Measurements from ENCODE around the gene BABAM1. TPM values are rescaled to one million over a fixed set of nuclear protein-coding genes. Genes with fewer than 3 reads are reported as not detected.

Gene BABAM1
- total RNA-seq, 1 experiment from 2014 or later = 146 TPM

DNA sequence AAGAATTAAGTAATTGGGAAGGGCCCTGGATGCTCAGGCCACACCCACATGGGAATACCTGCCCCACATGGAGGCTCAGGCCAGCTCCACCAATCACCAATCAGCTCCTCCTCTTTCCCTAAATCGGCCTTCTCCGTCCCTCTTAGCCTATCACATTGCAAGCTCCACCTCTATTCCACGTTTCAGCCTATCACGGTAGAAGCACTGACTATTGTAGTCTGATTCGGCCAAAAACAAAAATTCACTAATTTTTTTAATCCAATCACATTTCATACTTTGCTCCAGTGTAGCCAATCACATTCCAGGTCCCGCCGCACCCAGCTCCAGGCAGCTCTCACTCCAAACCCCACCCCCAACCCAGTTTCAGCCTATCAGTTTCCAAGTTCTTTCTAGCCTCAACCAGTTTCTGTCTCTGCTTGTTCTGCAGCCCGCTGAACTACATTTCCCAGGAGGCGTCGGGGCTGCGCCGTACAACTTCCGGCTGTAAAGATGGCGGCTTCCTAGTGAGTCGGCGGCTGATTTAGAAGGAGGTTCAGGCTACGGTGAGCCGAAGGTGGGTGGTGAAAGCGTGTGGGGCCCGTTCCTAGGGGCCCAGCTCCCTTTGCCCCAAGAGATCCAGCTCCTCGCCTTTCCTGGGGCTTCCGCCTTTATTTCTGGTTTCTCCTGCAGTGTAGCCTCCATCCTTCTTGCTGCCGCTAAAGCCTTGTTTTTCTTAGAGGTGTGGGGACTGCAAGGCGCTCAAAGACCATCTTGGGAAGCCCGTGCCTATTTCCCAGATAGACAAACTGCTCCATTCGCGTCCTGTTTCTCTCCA is at the start of gene BABAM1 (continued):
- TF ChIP-seq, protein P1, sequence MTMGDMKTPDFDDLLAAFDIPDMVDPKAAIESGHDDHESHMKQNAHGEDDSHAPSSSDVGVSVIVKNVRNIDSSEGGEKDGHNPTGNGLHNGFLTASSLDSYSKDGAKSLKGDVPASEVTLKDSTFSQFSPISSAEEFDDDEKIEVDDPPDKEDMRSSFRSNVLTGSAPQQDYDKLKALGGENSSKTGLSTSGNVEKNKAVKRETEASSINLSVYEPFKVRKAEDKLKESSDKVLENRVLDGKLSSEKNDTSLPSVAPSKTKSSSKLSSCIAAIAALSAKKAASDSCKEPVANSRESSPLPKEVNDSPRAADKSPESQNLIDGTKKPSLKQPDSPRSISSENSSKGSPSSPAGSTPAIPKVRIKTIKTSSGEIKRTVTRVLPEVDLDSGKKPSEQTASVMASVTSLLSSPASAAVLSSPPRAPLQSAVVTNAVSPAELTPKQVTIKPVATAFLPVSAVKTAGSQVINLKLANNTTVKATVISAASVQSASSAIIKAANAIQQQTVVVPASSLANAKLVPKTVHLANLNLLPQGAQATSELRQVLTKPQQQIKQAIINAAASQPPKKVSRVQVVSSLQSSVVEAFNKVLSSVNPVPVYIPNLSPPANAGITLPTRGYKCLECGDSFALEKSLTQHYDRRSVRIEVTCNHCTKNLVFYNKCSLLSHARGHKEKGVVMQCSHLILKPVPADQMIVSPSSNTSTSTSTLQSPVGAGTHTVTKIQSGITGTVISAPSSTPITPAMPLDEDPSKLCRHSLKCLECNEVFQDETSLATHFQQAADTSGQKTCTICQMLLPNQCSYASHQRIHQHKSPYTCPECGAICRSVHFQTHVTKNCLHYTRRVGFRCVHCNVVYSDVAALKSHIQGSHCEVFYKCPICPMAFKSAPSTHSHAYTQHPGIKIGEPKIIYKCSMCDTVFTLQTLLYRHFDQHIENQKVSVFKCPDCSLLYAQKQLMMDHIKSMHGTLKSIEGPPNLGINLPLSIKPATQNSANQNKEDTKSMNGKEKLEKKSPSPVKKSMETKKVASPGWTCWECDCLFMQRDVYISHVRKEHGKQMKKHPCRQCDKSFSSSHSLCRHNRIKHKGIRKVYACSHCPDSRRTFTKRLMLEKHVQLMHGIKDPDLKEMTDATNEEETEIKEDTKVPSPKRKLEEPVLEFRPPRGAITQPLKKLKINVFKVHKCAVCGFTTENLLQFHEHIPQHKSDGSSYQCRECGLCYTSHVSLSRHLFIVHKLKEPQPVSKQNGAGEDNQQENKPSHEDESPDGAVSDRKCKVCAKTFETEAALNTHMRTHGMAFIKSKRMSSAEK (CRISPR knock-in tag; IDR thresholded peaks at IDR 0.05; ENCODE audit: borderline replicate concordance) = no peak
- TF ChIP-seq, protein P2, sequence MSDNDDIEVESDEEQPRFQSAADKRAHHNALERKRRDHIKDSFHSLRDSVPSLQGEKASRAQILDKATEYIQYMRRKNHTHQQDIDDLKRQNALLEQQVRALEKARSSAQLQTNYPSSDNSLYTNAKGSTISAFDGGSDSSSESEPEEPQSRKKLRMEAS (CRISPR knock-in tag; IDR thresholded peaks at IDR 0.05) = 0 out of 2 replicates have a peak, but pooled peaks have one; percentile 27
- TF ChIP-seq, protein P3, sequence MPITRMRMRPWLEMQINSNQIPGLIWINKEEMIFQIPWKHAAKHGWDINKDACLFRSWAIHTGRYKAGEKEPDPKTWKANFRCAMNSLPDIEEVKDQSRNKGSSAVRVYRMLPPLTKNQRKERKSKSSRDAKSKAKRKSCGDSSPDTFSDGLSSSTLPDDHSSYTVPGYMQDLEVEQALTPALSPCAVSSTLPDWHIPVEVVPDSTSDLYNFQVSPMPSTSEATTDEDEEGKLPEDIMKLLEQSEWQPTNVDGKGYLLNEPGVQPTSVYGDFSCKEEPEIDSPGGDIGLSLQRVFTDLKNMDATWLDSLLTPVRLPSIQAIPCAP (CRISPR knock-in tag; IDR thresholded peaks at IDR 0.05) = no peak
- no peak for TF ChIP-seq JUN (CRISPR knock-in tag; IDR thresholded peaks at IDR 0.05)
- TF ChIP-seq, protein P4, sequence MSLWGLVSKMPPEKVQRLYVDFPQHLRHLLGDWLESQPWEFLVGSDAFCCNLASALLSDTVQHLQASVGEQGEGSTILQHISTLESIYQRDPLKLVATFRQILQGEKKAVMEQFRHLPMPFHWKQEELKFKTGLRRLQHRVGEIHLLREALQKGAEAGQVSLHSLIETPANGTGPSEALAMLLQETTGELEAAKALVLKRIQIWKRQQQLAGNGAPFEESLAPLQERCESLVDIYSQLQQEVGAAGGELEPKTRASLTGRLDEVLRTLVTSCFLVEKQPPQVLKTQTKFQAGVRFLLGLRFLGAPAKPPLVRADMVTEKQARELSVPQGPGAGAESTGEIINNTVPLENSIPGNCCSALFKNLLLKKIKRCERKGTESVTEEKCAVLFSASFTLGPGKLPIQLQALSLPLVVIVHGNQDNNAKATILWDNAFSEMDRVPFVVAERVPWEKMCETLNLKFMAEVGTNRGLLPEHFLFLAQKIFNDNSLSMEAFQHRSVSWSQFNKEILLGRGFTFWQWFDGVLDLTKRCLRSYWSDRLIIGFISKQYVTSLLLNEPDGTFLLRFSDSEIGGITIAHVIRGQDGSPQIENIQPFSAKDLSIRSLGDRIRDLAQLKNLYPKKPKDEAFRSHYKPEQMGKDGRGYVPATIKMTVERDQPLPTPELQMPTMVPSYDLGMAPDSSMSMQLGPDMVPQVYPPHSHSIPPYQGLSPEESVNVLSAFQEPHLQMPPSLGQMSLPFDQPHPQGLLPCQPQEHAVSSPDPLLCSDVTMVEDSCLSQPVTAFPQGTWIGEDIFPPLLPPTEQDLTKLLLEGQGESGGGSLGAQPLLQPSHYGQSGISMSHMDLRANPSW (CRISPR knock-in tag; conservative IDR thresholded peaks at IDR 0.05; ENCODE audit: low read depth) = no peak
- TF ChIP-seq ELF4 (CRISPR knock-in tag; IDR thresholded peaks at IDR 0.05; ENCODE audit: low read depth) = no peak
- no peak for TF ChIP-seq FOXP1 (CRISPR knock-in tag; IDR thresholded peaks at IDR 0.05; ENCODE audit: borderline replicate concordance)
- TF ChIP-seq, protein P5, sequence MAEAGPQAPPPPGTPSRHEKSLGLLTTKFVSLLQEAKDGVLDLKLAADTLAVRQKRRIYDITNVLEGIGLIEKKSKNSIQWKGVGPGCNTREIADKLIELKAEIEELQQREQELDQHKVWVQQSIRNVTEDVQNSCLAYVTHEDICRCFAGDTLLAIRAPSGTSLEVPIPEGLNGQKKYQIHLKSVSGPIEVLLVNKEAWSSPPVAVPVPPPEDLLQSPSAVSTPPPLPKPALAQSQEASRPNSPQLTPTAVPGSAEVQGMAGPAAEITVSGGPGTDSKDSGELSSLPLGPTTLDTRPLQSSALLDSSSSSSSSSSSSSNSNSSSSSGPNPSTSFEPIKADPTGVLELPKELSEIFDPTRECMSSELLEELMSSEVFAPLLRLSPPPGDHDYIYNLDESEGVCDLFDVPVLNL (CRISPR knock-in tag; IDR thresholded peaks at IDR 0.05; ENCODE audit: borderline replicate concordance, low read depth) = no peak
- no peak for TF ChIP-seq SMAD4 (CRISPR knock-in tag; IDR thresholded peaks at IDR 0.05)
- TF ChIP-seq, protein P6, sequence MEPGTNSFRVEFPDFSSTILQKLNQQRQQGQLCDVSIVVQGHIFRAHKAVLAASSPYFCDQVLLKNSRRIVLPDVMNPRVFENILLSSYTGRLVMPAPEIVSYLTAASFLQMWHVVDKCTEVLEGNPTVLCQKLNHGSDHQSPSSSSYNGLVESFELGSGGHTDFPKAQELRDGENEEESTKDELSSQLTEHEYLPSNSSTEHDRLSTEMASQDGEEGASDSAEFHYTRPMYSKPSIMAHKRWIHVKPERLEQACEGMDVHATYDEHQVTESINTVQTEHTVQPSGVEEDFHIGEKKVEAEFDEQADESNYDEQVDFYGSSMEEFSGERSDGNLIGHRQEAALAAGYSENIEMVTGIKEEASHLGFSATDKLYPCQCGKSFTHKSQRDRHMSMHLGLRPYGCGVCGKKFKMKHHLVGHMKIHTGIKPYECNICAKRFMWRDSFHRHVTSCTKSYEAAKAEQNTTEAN (CRISPR knock-in tag; IDR thresholded peaks at IDR 0.05) = no peak
- peak; percentile 87 for TF ChIP-seq GABPB1 (CRISPR knock-in tag; IDR thresholded peaks at IDR 0.05)
- no peak for TF ChIP-seq JAZF1 (CRISPR knock-in tag; IDR thresholded peaks at IDR 0.05)
- 0 out of 2 replicates have a peak, but pooled peaks have one; percentile 49 for TF ChIP-seq ZNF232 (CRISPR knock-in tag; IDR thresholded peaks at IDR 0.05)
- no peak for TF ChIP-seq GRHL2 (CRISPR knock-in tag; IDR thresholded peaks at IDR 0.05; ENCODE audit: insufficient replicate concordance, severe bottlenecking)
- TF ChIP-seq, protein P7, sequence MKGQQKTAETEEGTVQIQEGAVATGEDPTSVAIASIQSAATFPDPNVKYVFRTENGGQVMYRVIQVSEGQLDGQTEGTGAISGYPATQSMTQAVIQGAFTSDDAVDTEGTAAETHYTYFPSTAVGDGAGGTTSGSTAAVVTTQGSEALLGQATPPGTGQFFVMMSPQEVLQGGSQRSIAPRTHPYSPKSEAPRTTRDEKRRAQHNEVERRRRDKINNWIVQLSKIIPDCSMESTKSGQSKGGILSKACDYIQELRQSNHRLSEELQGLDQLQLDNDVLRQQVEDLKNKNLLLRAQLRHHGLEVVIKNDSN (CRISPR knock-in tag; IDR thresholded peaks at IDR 0.05) = no peak
- no peak for TF ChIP-seq ZNF317 (CRISPR knock-in tag; IDR thresholded peaks at IDR 0.05; ENCODE audit: borderline replicate concordance, low read depth)
- no peak for TF ChIP-seq NFE2L1 (CRISPR knock-in tag; IDR thresholded peaks at IDR 0.05)
- no peak for TF ChIP-seq ESRRA (CRISPR knock-in tag; IDR thresholded peaks at IDR 0.05; ENCODE audit: borderline replicate concordance)
- TF ChIP-seq ZNF423 (CRISPR knock-in tag; IDR thresholded peaks at IDR 0.05) = no peak
- TF ChIP-seq, protein P8, sequence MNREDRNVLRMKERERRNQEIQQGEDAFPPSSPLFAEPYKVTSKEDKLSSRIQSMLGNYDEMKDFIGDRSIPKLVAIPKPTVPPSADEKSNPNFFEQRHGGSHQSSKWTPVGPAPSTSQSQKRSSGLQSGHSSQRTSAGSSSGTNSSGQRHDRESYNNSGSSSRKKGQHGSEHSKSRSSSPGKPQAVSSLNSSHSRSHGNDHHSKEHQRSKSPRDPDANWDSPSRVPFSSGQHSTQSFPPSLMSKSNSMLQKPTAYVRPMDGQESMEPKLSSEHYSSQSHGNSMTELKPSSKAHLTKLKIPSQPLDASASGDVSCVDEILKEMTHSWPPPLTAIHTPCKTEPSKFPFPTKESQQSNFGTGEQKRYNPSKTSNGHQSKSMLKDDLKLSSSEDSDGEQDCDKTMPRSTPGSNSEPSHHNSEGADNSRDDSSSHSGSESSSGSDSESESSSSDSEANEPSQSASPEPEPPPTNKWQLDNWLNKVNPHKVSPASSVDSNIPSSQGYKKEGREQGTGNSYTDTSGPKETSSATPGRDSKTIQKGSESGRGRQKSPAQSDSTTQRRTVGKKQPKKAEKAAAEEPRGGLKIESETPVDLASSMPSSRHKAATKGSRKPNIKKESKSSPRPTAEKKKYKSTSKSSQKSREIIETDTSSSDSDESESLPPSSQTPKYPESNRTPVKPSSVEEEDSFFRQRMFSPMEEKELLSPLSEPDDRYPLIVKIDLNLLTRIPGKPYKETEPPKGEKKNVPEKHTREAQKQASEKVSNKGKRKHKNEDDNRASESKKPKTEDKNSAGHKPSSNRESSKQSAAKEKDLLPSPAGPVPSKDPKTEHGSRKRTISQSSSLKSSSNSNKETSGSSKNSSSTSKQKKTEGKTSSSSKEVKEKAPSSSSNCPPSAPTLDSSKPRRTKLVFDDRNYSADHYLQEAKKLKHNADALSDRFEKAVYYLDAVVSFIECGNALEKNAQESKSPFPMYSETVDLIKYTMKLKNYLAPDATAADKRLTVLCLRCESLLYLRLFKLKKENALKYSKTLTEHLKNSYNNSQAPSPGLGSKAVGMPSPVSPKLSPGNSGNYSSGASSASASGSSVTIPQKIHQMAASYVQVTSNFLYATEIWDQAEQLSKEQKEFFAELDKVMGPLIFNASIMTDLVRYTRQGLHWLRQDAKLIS (CRISPR knock-in tag; IDR thresholded peaks at IDR 0.05; ENCODE audit: borderline replicate concordance) = no peak
- TF ChIP-seq ZNF219 (CRISPR knock-in tag; IDR thresholded peaks at IDR 0.05; ENCODE audit: borderline replicate concordance) = no peak
- no peak for TF ChIP-seq ZNF263 (CRISPR knock-in tag; IDR thresholded peaks at IDR 0.05; ENCODE audit: low read depth)

Measured in WTC11 (cell line).